Mesothelial cell of epicardium (in vitro differentiated cells): Measurements from ENCODE around the gene CDRT4. TPM values are rescaled to one million over a fixed set of nuclear protein-coding genes. Genes with fewer than 3 reads are reported as not detected.

Experiments used
- DNase-seq, 2 experiments: peaks; one replicate each; pipeline ENCODE4 v3.0.0; 2021; ENCODE audit warnings: low spot score in 2 of 2; ENCODE audit not compliant: unreplicated experiment in 2 of 2
- H3K27ac Mint-ChIP-seq: 2 replicates; pipeline ENCODE4 v1.8.0; 2021; ENCODE audit warnings: mixed read lengths
- H3K27me3 Mint-ChIP-seq: 2 replicates; pipeline ENCODE4 v1.8.0; 2021; ENCODE audit warnings: low read depth, mixed read lengths
- H3K36me3 Mint-ChIP-seq: 2 replicates; pipeline ENCODE4 v1.8.0; 2021; ENCODE audit warnings: mixed read lengths
- H3K4me1 Mint-ChIP-seq: 2 replicates; pipeline ENCODE4 v1.8.0; 2021; ENCODE audit warnings: mixed read lengths
- H3K4me3 Mint-ChIP-seq: 2 replicates; pipeline ENCODE4 v1.8.0; 2021; ENCODE audit warnings: mild to moderate bottlenecking, moderate library complexity, mixed read lengths
- H3K9me3 Mint-ChIP-seq: 2 replicates; pipeline ENCODE4 v1.8.0; 2021; ENCODE audit warnings: mixed read lengths
- CTCF ChIP-seq: fragments of 200-600 bp; sonication (generic); IDR thresholded peaks from one replicate; pipeline ENCODE4 v1.5.0; 2021; ENCODE audit warnings: antibody characterized with exemption; ENCODE audit not compliant: unreplicated experiment
- total RNA-seq: library from RNA; stranded (reverse); gene quantifications from 3 replicates; pipeline ENCODE4 v1.2.1, GENCODE V29; 2021

The CDRT4 gene
- total RNA-seq, 1 donor from 2014 or later: 39.7 TPM

DNA sequence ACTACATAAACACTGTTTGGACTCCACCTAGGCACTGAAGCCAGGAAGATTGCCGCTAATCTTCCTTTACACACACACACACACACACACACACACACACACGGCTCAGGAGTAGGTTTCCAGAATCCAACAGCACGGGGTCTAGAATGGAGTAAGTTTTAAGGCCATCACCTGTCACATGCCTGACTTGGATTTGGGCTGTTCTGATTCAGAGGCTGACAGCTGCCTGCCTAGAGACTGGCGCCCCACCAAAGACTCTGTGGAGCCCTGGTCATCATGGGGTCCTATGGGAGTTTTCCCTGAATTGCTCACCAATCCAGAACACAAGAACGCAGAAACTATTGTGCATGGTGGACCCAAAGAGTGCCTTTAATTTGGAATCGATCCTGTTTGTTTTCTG lies 10.9 kb downstream of the CDRT4 start:
- Mint-ChIP-seq H3K9me3 (peaks cover 10% of the 10 kb centered on the region), H3K27ac (peak overlapping the region; percentile 85), H3K4me1 (peaks cover 17% of the 10 kb centered on the region), H3K4me3 (no peak overlapping the region), H3K36me3 (peaks cover 38% of the 10 kb centered on the region), H3K27me3 (no peaks in the 10 kb centered on the region)
- no peak for TF ChIP-seq CTCF
- no peak for DNase-seq

DNA sequence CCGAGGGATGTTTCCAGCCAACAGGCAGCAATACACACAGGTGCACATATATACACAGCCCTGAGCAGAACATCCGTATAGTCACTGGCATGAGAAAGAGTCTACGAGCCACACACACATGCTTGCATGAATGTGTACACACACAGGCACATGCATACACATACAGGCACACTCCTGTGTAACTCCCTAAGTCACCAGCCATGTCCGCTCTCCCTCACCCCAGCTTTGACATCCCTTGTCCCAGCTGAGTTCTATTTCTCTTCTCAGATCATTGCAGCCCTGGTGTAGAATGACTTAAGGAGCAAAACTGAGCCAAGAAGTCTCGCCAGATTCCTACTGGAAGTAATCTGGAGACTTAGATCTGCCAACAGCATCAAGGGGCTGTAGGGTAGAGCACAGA lies 13.1 kb downstream of the CDRT4 start:
- Mint-ChIP-seq H3K27me3 (no peaks in the 10 kb centered on the region), H3K27ac (no peak overlapping the region), H3K4me1 (peaks cover 17% of the 10 kb centered on the region), H3K36me3 (peaks cover 30% of the 10 kb centered on the region), H3K9me3 (peaks cover 10% of the 10 kb centered on the region), H3K4me3 (no peak overlapping the region)
- no peak for TF ChIP-seq CTCF
- DNase-seq: no peak

GRCh38 chr17:15453782-15454181 lies 13.6 kb downstream of the CDRT4 start:
- peaks cover 33% of the 10 kb centered on the region for H3K36me3 Mint-ChIP-seq
- TF ChIP-seq CTCF: no peak
- peaks cover 10% of the 10 kb centered on the region for H3K9me3 Mint-ChIP-seq
- no peak overlapping the region for H3K4me3 Mint-ChIP-seq
- DNase-seq: no peak
- no peak overlapping the region for H3K27ac Mint-ChIP-seq
- peaks cover 17% of the 10 kb centered on the region for H3K4me1 Mint-ChIP-seq
- H3K27me3 Mint-ChIP-seq: no peaks in the 10 kb centered on the region

DNA sequence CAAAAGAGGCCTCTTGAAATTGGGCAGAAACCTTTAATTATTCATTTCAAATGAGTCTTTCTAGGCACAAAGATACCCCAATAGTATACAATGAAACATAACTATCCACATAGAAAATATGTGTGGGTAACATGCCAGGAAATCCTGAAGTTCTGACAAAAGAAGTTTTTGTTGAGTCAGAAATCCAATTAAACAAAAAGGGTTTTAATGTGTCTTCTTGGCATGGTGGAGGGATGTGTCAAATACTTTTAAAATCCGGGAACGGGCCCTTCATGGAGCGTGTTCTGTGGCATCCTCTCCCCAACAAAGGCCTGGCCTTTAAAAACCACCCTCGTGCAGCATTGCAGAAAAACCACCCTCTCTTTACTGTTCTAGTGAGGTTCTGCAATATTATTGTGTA lies 14.2 kb downstream of the CDRT4 start:
- Mint-ChIP-seq H3K27me3 (no peaks in the 10 kb centered on the region), H3K27ac (no peak overlapping the region), H3K4me3 (no peak overlapping the region), H3K36me3 (peaks cover 33% of the 10 kb centered on the region), H3K4me1 (peaks cover 19% of the 10 kb centered on the region), H3K9me3 (peaks cover 10% of the 10 kb centered on the region)
- no peak for DNase-seq
- TF ChIP-seq CTCF: no peak

GRCh38 chr17:15452746-15453145 lies 14.7 kb downstream of the CDRT4 start:
- peaks cover 33% of the 10 kb centered on the region for H3K36me3 Mint-ChIP-seq
- peaks cover 18% of the 10 kb centered on the region for H3K4me1 Mint-ChIP-seq
- H3K27ac Mint-ChIP-seq: no peak overlapping the region
- DNase-seq: no peak
- H3K9me3 Mint-ChIP-seq: peaks cover 10% of the 10 kb centered on the region
- no peaks in the 10 kb centered on the region for H3K27me3 Mint-ChIP-seq
- no peak for TF ChIP-seq CTCF
- no peak overlapping the region for H3K4me3 Mint-ChIP-seq

GRCh38 chr17:15451680-15452079 lies 15.7 kb downstream of the CDRT4 start:
- no peak overlapping the region for H3K27ac Mint-ChIP-seq
- peaks cover 10% of the 10 kb centered on the region for H3K9me3 Mint-ChIP-seq
- TF ChIP-seq CTCF: no peak
- peaks cover 9% of the 10 kb centered on the region for H3K4me1 Mint-ChIP-seq
- no peak for DNase-seq
- H3K4me3 Mint-ChIP-seq: no peak overlapping the region
- H3K36me3 Mint-ChIP-seq: peaks cover 27% of the 10 kb centered on the region
- no peaks in the 10 kb centered on the region for H3K27me3 Mint-ChIP-seq
